GM21576 (cell line): ENCODE results near the gene CYTH2.
"Not testable (repeated sequence)": the region's sequence is repeated elsewhere in the genome, so short reads cannot be mapped to it uniquely, and the experiment has no call there.

ENCODE experiments used
- ATAC-seq: cut with Tn5 transposase; IDR thresholded peaks from one replicate; pipeline ENCODE4 v1.9.1; 2021; ENCODE audit warnings: mild to moderate bottlenecking, moderate library complexity; ENCODE audit not compliant: unreplicated experiment

The CYTH2 gene

DNA sequence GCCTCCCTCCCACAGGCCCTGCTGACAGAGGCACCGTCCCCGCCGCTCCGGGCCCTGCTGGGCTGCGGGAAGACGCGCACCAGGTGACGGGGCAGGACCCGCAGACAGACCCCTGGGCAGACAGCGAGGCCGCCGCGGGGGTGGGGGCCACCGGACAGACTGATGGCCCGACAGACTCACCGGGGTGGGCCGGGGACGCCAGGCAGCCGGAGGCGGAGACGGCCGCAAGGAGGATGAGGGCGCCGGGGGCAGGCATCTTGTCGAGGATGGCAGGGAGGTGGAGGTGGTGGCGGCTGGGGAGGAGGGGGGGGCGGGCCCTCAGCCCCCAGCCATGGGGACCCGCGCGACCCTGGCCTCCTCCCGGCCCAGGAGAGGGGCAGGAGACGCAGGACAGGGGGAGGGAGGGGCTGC is 42.2 kb downstream of the CYTH2 start:
- no peak for ATAC-seq

DNA sequence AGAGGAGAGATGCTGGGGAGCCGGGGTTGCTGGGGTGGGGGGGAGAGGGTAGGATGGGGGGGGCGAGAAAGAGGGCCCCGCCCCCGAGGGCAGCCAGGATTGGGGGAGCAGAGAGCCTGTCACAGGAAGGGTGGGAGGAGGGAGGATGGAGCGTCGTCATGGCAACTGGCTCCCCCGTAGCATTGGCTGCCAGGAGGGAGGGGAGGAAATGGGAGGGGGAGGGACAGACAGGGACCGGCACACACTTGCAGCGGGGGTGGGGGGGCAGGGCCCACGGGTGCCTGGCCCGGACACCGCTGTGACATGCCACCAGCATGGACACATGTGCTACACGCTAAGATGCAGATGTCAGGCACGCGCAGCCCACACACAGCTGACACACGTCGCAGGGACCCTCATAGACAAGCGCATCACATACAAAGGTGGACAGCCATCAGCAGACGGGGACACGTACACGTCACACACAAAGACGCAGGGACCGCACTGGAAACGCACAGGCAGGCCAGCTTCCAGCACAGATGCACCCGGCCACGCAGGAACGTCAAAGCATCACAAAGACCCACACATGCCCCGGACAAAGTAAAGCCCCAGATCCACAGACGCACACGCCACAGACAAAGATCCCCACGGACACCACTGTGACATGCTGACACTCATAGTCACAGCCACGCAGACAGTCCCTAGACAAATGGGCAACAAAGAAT is 42.8 kb downstream of the CYTH2 start, which contains the start of gene LMTK3:
TSS of gene LMTK3 (minus strand) at position 36 of the 704 bp plus-strand sequence. CDS start 259 bp downstream, outside the sequence.
- no peak for ATAC-seq

DNA sequence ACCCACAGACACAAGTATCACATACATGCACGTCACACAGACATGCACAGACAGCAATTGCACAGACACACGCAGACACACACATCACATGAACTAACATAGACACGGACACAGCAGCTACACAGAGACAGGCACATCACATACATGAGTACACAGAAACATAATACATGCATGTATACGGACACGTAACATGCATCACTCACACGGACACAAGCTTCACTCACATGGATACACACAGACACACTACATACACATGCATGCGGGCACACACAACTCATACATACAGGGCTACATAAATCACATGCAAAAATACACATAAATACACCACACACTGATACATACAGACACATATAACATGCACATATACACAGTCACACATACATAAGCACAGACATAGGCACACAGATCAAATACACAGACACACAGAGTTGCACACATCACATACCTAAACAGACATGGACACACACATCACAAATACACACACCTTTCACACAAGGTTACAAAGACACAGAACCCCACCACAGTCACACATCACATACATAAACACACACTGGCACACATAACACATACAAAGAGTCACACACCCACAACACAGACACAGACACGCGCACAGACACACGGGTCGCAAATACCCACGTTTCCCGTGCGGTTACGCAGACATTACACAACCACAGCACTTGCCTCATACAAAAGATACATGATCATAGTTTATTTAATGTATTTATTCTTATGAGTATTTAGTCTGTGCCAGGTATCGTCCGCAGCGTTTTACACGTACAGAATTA is 43.5 kb downstream of the CYTH2 start:
- ATAC-seq: no peak

DNA sequence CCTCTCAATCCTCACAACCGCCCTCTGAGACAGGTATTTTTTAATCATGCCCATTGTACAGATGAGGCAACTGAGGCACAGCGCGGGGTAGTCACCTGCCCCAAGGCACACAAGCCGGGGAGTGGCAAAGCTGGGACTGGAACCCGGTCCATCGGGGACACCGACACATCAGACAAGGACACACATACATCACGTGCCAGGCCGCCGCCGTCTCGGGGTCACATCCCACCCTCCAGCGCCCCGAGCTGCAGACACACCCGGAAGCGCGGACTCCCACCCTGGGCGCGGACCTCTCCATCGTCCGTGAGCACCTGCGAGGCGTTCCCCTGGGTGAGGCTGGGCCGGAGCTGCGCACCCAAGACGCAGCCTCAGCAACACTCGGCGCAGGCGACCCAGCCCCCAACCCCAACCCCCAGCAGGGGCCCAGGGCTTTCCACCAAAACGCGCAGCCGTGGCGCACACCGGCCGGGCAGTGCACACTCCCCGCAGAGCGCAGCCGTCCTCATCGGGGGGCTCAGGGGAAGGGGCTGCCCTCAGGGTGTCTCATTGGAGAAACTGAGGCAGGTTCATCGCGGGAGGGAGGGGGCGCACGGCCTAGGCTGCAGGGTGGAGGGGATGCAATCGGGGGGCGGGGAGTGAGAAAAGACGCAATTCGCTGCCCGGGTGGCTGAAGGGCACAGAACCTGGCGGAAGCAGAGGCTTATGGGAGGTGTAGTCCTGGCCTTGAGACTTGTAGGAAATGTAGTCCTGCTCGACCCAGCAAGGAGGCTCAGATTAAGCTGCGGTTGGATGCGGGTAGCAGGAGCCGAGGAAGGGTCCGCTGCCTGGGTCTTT is 44.3 kb downstream of the CYTH2 start:
- no peak for ATAC-seq

DNA sequence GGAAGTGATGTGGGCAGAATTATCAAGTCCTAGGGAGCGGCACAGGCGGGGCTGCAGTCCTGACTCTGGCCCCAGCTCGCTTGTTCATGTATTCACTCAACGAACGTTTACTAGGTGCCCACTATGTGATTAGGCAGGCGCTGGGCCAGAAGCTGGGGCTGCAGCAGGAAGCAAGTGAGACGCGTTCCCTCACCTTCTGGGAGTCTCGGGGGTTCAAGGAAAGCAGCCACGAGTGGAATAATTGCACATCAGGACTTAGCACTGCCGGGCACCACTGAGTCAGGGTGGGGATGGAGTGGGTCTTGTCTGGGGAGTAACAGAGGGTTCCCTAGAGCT is 44.9 kb downstream of the CYTH2 start:
- ATAC-seq: no peak

DNA sequence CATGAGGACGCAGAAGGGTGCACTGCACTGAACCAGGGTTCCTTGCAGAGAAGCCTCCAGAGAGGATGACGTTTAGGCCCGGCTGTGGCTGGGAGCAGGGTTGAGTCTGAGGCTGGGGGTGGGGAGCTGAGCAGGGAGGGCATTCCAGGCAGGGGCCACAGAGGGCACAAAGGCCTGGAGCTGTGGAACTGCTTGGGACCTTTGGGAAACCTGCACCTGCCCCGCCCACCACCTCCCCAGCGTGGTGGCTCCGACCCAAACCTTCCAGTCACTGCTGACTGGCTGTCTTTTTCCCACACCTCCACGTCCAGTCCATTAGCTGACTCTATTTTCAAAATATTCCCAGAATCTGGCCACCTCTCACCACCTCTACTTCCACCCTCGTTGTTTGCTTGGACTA is 47.4 kb downstream of the CYTH2 start:
- ATAC-seq: no peak

DNA sequence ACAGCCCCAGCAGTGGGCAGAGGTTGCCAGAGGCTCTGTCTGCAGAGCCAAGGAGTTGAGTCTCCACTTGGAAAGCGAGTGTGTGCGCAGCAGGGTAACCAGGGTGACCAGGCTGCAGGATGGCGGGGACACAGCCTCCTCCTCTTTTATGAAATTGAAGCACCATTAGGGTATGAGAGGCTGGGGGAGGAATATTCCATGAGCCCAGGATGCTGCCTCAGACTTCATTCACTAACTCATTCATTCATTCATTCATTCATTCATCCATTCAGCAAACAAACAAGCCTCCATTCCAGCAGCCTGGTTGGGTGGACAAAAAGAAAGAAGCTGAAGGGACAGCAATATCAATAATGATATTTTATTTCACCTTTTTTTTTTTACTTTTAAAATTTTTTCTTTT is 49.0 kb downstream of the CYTH2 start:
- ATAC-seq: no peak

DNA sequence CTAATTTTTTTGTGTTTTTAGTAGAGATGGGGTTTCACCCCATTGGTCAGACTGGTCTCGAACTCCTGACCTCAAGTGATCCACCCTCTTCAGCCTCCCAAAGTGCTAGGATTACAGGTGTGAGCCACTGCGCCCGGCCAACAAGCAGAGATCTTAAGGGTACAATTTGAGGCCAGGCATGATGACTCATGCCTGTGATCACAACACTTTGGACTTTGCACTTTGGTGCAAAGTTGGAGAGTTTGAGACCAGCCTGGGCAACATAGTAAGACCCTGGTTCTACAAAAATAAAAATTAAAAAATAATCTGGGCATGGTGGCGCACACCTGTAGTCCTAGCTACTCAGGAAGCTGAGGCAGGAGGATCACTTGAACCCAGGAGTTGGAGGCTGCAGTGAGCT is 50.3 kb downstream of the CYTH2 start:
- not testable (repeated sequence) for ATAC-seq

DNA sequence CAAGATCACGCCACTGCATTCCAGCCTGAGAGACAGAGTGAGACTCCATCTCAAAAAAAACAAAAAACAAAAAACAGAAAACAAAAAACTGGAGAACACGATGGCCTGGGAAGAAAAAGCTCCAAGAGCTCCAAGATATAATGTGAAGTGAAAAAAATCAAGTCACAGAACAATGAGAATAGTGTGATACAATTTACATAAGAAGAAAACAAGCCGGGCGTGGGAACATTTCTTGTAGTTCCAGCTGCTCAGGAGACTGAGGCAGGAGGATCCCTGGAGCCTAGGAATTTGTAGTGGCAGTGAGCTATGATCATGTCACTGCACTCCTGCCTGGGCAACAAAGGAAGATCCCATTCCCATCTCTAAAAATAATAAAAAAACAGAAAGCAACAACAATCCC is 51.0 kb downstream of the CYTH2 start:
- no peak for ATAC-seq

DNA sequence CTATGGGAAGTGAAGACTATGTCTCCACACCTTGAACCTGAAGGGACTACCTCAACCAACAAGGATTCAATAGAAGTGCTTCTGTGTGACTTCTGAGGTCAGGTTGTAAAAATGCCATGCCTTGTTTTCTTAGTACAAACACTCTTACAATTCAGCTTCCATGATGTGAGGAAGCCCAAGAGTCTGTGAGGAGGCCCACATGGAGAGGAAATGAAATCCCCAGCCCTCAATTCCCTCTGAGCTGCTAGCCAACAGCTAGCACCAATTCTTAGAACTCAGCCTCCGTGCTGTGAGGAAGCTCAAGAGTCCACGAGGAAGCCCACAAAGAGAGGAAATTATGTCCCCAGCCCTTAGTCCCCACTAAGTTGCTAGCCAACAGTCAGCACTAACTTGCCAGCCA is 55.1 kb downstream of the CYTH2 start:
- ATAC-seq: no peak

DNA sequence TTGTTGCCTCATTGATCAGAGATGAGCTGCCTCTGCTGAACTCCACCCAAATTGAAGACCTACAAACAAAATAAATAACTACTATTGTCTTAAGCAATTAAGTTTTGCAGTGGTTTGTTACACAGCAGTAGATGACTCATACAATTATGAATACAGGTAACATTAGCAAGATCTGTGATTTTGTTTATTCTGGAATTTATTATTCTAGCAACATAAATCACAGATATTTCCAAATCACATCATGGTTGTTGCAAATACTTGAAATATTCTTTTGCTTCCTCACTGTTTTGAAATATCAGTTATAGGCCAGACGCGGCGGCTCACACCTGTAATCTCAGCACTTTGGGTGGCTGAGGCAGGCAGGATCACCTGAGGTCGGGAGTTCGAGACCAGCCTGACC is 55.6 kb downstream of the CYTH2 start:
- no peak for ATAC-seq

DNA sequence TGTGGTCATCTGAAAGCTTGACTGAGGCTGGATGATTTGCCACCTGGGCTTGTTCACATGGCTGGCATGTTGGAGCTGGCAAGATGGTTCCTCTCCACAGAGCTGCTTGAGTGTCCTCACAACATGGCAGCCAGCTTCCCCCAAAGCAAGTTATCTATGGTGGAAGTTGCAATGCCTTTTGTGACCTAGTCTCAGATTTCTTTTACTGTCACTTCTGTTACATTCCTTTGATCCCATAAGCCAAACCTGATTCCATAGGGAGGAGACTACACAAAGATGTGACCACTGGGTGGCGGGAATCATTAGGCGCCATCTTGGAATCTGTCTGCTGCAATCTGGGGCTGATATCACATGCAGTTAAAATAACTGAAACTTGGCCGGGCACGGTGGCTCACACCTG is 60.0 kb downstream of the CYTH2 start:
- ATAC-seq: no peak

DNA sequence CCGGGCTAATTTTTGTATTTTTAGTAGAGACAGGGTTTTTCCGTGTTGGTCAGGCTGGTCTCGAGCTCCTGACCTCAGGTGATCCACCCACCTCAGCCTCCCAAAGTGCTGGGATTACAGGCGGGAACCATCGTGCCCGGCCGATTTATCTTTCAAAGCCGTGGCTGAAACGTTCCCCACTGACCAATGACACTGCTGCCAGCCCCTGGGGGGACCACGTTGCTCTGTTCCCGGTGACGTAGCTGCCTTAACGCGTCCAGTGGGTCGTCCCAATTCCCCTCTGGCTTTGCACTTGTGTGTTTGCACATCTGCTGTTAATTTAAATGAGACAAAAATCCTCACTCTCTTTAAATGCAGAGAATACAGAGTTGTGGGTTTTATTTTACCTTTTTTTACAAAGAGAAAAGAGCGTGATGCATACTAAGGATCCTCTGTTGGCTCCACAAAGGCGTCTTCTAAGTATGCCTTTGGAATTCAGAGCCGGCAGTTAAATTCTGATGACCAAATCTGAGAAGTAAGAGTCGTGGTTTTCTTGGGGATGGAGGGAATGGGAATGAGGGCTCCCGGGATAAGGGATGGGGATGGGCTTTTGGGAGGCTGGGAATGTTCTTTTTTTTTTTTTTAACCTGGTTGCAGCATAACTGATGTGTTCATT is 61.0 kb downstream of the CYTH2 start:
- no peak for ATAC-seq

DNA sequence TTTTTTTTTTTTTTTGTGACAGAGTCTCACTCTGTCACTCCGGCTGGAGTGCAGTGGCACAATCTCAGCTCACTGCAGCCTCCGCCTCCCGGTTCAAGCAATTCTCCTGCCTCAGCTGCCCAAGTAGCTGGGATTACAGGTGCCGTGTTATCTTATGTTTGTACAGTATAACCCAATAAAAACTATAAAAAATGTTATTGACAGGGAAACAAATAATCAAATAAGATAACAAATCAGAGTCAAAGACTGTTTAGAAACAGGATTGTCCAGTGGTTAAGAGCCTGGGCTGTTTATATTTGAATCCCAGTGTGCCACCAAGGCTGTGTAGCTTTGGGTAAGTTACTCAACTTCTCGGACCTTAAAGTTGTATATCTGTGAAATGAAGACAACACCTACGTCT is 61.6 kb downstream of the CYTH2 start:
- no peak for ATAC-seq
